GM19468 (cell line): ENCODE data around the gene TMEM109.

ENCODE experiments used
- ATAC-seq: cut with Tn5 transposase; IDR thresholded peaks from one replicate; pipeline ENCODE4 v1.9.1; 2021; ENCODE audit warnings: mild to moderate bottlenecking, moderate library complexity, moderate number of reproducible peaks; ENCODE audit not compliant: unreplicated experiment; ENCODE audit errors: extremely low read depth

The TMEM109 gene

GRCh38 chr11:60876168-60876485 lies 37.8 kb upstream of the TMEM109 start:
- no peak for ATAC-seq

- no peak for ATAC-seq
Observed at GRCh38 chr11:60878245-60879101, 35.5 kb upstream of the TMEM109 start.

- no peak for ATAC-seq
Observed at GRCh38 chr11:60879104-60879503, 34.9 kb upstream of the TMEM109 start.

- ATAC-seq = no peak
Observed at GRCh38 chr11:60879971-60880588, 33.9 kb upstream of the TMEM109 start.

- no peak for ATAC-seq
Observed at GRCh38 chr11:60880643-60881282, 33.2 kb upstream of the TMEM109 start.

- ATAC-seq = no peak
Observed at GRCh38 chr11:60887556-60887955, 26.4 kb upstream of the TMEM109 start.

- no peak for ATAC-seq
Observed at GRCh38 chr11:60889869-60890311, 24.1 kb upstream of the TMEM109 start.

GRCh38 chr11:60890696-60891095 lies 23.3 kb upstream of the TMEM109 start:
- no peak for ATAC-seq

GRCh38 chr11:60891103-60891741 lies 22.7 kb upstream of the TMEM109 start:
- no peak for ATAC-seq

GRCh38 chr11:60895687-60896086 lies 18.3 kb upstream of the TMEM109 start:
- ATAC-seq = no peak

- ATAC-seq = no peak
Observed at GRCh38 chr11:60897496-60897895, 16.5 kb upstream of the TMEM109 start.

- ATAC-seq = no peak
Observed at GRCh38 chr11:60899046-60899936, 14.7 kb upstream of the TMEM109 start.

GRCh38 chr11:60899977-60900376 lies 14.0 kb upstream of the TMEM109 start:
- ATAC-seq = no peak

- ATAC-seq = no peak
Observed at GRCh38 chr11:60900673-60901404, 13.1 kb upstream of the TMEM109 start.

GRCh38 chr11:60902625-60903024 lies 11.3 kb upstream of the TMEM109 start:
- ATAC-seq = no peak

- ATAC-seq = no peak
Observed at GRCh38 chr11:60905047-60905446, 8.9 kb upstream of the TMEM109 start.

- no peak for ATAC-seq
Observed at GRCh38 chr11:60905551-60906113, 8.3 kb upstream of the TMEM109 start.

GRCh38 chr11:60906132-60906972 lies 7.6 kb upstream of the TMEM109 start, which contains the start of gene PRPF19:
TSS of gene PRPF19 (minus strand) at chr11:60906585. CDS start at chr11:60906382, 203 bp downstream.
- ATAC-seq = peak; percentile 54
